NCI-H82 treated with DMSO at 0.1 percent for 48 hours (cell line): ENCODE measurements around the gene SNRNP40.

Source experiments
- DNase-seq: peaks from one replicate; lab custom pipeline; 2025; ENCODE audit not compliant: unreplicated experiment; lab: John Stamatoyannopoulos, UW

The SNRNP40 gene

DNA sequence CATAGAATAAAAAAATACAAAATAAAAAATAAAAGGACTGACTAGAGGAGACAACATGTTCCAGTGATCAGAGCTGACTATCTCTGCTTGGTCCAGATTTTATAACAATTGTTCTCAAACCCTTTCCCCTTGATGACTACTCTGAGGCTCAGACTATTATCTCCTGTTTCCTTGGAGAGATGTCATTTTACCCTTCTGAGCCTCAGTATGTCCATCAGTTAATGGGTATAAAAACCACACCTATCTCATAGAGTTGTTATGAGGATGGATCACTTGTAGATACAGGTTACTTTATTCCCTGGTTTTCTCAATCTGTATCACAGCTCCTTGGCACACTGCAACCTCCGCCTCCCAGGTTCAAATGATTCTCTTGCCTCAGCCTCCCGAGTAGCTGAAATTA, 63.9 kb downstream of the SNRNP40 start:
- no peak for DNase-seq

DNA sequence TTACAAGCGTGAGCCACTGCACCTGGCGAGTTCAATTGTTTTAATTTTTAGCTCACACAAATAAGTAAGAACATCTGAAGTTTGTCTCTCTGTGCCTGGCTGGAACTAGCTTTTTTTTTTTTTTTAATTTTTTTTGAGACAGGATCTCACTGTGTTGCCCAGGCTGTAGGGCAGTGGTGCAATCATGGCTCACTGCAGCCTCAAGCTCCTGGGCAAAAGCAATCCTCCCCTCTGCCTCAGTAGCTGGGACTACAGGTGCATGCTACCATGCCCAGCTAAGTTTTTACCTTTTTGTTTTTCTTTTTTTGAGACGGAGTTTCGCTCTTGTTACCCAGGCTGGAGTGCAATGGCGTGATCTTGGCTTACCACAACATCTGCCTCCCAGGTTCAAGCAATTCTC, 64.8 kb downstream of the SNRNP40 start:
- no peak for DNase-seq

DNA sequence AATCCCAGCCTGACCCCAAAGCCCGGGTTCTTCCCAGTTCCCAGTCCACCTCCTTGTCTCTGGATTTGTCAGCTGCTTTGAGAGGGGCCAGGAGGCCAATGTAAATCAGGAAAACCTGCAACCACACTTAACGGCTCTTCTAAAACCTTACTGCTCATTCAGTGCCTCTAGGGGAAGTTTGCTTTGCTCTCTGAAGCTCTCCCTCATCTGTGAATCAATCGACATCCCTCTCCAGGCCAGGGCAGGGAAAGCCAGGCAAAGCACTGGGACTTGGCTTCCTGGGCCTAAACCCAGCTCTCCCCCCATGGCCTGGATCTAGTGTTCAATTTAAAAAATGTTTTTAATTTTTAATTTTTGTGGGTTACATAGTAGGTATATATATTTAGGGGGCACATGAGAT, 66.2 kb downstream of the SNRNP40 start:
- no peak for DNase-seq

DNA sequence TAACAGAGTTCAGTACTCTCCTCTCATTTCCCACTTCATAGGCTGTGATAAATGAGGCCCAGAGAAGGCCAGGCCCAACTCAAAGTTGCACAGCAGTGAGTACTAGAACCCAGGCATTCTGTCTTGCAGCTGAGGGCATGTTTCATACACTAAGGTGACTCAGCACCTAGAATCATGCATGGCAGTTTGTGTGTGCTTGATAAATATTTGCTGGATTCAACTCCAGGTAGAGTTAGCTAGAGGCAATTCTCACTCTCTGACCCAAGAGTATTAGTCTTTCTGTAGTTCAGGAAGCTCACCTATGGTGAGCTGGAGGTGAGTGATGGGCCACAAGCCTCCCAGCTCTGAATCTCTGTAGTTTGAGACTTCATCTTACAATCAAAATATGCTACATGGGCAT, 67.6 kb downstream of the SNRNP40 start:
- no peak for DNase-seq

DNA sequence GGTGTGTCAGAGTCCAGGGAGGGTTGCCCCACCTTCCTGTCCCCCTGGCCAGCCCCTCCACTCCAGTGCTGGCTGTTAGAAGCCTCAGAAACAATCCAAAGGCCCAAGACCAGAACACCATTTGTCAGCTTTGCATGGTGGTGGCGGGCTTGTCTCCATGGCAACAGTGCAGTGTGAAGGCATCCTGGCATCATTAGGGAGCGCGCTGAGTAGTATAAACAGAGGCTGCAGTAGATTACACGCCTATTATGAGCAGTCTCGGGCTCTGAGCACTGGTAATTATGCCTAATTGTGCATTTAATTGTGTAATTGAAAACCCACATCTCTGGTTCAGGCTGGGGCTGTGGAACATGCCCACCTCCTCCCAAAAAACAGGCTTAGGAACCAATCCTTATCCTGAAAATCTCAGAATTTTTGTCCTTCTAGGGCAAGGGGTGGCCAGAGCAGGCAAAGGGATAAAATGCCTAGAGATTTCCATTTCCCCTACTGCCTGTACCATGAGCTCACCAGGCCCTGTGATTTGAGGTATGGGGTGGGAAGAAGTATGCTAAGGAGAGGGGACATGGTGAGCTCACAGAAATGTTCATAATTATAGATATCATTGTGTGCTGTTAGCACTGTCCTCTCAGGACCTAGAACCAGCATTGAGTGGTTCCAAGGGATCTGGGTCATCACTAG, 68.6 kb downstream of the SNRNP40 start:
- DNase-seq: no peak

DNA sequence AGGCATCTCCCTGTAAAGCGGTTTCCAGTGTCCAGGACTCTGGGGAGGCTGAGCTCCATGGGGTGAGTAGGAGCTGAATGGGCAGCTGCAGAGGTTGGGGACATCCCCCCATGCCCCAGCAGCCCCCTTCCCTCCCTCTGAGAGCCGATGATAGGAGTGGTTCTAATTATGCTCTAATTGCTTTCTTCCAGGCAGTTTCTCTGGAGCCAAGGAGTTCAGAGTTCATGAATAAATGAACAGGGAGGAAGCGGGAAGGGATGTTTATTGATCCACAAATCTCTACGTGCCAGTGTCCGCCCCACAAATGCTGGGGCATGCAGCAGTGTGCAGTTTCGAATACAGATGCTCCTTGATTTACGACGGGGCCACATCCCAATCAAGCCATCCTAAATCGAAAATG, 72.5 kb downstream of the SNRNP40 start:
- no peak for DNase-seq

DNA sequence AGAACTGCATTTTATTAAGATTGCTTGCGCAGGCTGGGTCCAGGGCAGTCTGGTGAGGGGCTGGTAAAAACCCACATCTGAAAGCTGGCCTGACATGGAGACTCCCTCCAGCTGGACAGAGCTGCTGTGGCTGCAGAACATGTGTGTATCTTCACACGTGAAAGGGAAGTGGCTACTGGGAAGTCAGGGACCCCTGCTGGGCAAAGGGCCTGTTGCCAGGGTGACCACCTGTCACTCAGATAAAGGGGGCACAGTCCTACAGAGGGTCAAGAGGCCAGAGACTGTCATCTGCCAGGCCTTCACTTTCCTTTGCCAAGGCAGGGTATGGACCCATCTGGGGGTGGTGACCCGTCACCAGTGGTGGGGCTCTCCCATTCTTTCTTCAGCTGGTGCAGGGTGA, 74.4 kb downstream of the SNRNP40 start:
- DNase-seq: no peak

DNA sequence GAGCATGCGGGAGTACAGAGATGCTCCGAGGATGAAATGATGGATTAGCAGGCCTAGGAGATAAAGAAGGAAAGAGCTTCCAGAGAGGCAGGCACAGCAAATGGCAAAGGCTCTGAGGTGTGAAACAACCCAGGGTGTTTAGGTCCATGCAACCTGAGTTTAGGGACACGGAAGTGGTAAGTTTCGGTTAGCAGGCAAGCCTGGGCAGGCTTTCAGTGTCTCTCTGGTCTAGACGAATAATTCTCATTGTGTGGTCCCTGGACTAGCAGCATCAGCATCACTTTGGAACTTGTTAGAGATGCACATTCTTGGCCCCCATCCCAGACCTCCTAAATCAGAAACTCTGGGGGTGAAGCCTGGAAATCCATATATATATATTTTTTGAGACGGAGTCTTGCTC, 75.5 kb downstream of the SNRNP40 start:
- DNase-seq: no peak

DNA sequence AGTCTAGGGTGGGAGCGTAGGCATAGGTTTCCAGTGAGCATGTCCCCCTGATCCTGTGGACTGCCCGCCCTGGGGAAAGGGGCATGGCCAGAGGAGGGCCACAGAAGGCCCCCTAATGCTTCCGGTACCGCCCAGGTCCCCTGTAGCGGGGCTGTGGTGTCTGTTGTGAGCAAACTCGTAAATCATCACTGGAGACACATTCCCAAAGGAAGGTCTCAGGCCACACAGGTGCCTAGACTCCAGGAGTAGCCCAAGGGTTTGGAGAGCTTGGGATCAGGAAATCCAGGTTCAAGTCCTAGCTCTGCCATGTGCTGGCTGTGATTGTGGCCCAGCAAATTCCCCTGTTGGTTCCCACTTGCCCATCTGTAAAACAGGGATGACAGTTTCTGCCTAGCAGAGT, 77.1 kb downstream of the SNRNP40 start:
- DNase-seq: no peak

DNA sequence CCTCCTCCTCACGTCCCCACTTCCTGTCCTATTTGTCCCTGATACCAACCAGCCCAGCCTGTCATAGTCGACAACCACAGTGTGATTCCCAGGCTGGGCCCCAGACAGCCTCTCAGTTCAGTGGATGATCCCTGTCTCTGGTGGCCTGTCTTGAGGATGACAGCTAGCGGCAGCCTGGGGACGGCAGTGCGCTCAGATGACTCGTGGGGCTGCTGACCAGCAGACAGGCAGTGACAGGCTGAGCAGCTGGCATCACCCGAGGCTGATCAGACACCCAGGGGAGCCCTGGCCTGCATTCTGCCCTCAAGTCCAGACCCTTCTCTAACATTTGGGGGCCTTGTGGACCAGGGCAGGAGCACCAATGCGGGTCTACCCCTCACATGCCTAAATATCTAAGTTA, 77.9 kb downstream of the SNRNP40 start:
- no peak for DNase-seq

DNA sequence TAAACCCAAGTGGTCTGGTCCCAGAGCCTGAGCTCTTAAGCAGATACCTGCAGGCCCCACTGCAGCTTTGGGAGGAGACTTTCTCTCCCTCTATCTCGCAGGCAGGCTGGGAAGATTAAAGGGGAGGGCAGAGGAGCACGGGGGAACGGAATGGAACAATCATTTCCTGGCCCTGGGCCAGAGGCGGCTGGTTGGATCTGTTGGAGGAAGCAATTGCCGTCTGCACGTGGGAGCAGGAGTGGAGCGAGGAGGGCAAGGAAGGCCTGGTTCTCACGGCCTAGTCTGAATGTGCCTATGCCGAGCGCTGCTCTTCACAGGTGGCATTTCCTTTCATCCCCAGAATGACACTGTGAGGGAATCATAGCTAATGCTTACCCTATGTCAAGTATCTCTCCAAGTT, 80.6 kb downstream of the SNRNP40 start:
- peak; percentile 80 for DNase-seq

DNA sequence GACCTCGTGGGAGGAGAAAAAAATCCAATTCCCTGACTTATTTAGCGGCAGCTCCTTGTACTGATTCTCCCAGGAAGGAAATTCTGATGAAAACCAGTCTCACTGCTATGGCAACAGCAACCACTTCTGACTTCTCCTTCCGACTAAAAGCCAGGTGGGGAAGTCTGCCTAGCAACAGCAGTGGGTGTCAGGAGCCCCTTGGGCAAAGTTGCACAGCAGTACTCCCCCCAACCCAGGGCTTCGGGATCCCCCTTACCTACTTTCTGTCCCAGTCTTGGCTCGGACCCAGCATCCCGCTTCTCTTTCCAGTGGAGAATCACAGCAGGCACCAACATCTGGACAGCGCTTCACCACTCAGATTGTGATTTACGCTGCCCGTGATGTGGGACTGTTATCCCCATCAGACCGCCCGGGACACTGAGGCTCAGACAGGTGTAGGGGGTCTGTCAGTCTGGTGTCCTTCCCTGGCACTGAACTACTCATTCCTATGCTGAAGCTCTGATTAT, 81.5 kb downstream of the SNRNP40 start:
- DNase-seq: no peak

DNA sequence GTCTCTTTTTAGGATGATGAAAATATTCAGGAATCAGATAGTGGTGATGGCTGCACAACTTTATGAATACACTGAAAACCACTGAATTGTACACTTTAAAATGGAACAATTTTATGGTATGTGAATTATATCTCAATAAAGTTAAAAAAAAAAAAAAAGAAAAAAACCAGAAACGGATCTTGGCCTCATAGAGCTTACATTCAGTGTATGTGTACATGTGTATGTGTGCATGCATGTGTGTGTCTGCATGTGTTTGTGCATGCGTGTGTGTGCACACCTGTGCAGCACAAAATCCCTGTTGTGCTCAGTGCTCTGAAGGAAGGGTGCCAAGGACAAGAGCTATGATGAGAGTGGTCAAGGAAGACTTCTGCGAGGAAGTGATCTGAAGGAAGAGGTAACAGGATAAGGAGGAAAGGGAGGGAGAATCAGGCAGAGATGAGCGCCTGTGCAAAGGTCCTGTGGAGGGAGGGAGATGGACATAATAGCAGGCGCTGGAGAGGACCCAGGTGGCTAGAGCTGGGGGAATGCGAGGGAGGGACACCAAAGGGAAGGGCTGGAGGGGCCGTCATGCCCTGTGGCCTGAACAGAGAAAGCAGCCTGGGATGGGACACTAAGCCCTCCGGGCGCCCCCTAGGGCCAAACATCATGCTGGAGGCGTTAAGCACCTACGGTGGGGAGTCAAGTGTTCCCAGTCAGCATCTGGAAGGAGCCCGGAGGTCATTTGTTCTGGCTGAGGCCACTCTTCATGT, 82.1 kb downstream of the SNRNP40 start:
- no peak for DNase-seq
